ENCODE measurements around the gene CPLX4.

Gene CPLX4

GRCh38 chr18:59358414-59358711, 39.9 kb upstream of the CPLX4 start (continued):
- TF ChIP-seq HIC1 (tag by site-specific recombination; IDR thresholded peaks at IDR 0.05) = 0 out of 2 replicates have a peak, but pooled peaks have one; percentile 12

- POLR2A ChIA-PET = interaction anchor here (0.7 to 1.0 kb wide), 2 partner anchors 18 to 82 kb away, joined by 6 to 7 read pairs; no protein-coding TSS in a partner anchor
- TF ChIP-seq PRDM1 (tag by site-specific recombination; IDR thresholded peaks at IDR 0.05) = peak; percentile 33; the same call in 1 of the 2 replicates
- no peak for TF ChIP-seq HIC1 (tag by site-specific recombination; IDR thresholded peaks at IDR 0.05)
- TF ChIP-seq HOXD13 (CRISPR knock-in tag; IDR thresholded peaks at IDR 0.05; ENCODE audit: borderline replicate concordance) = no peak
- 0 out of 2 replicates have a peak, but pooled peaks have one; percentile 28 for TF ChIP-seq ZNF660 (tag by site-specific recombination; IDR thresholded peaks at IDR 0.05)
- TF ChIP-seq ZNF629 (tag by site-specific recombination; IDR thresholded peaks at IDR 0.05) = peak; percentile 76
- no peaks in the 10 kb centered on the region for H3K9me3 ChIP-seq (ENCODE audit: control insufficient read depth, insufficient read depth, low read depth, low read length)
Measured at GRCh38 chr18:59357928-59358327, 39.5 kb upstream of the CPLX4 start.

GRCh38 chr18:59354731-59355130, 36.3 kb upstream of the CPLX4 start:
- POLR2A ChIA-PET = no interaction called here
- peaks cover 8% of the 10 kb centered on the region for H3K4me1 ChIP-seq (ENCODE audit: control insufficient read depth, insufficient read depth, low read length)
- TF ChIP-seq KLF9 (tag by site-specific recombination; IDR thresholded peaks at IDR 0.05; ENCODE audit: low read depth) (no peak), ZNF776 (tag by site-specific recombination; IDR thresholded peaks at IDR 0.05; ENCODE audit: borderline replicate concordance) (no peak), ZNF354C (tag by site-specific recombination; IDR thresholded peaks at IDR 0.05; ENCODE audit: borderline replicate concordance, low read depth) (no peak), ZNF629 (tag by site-specific recombination; IDR thresholded peaks at IDR 0.05) (no peak), ZNF449 (tag by site-specific recombination; IDR thresholded peaks at IDR 0.05) (no peak), ZNF302 (tag by site-specific recombination; IDR thresholded peaks at IDR 0.05; ENCODE audit: low read depth) (no peak), ZNF664 (tag by site-specific recombination; IDR thresholded peaks at IDR 0.05) (no peak), SCRT1 (tag by site-specific recombination; IDR thresholded peaks at IDR 0.05; ENCODE audit: borderline replicate concordance) (no peak), BCL11B (tag by site-specific recombination; IDR thresholded peaks at IDR 0.05; ENCODE audit: low read depth) (no peak), ZNF280C (tag by site-specific recombination; IDR thresholded peaks at IDR 0.05) (no peak), ZNF621 (tag by site-specific recombination; IDR thresholded peaks at IDR 0.05) (no peak), ZSCAN16 (tag by site-specific recombination; IDR thresholded peaks at IDR 0.05) (no peak), ZBTB26 (tag by site-specific recombination; optimal IDR thresholded peaks at IDR 0.05) (no peak), ZNF391 (tag by site-specific recombination; IDR thresholded peaks at IDR 0.05; ENCODE audit: borderline replicate concordance, low read depth) (no peak), ZFHX2 (tag by site-specific recombination; conservative IDR thresholded peaks at IDR 0.05) (no peak), ZNF560 (tag by site-specific recombination; IDR thresholded peaks at IDR 0.05; ENCODE audit: borderline replicate concordance) (no peak), YY2 (tag by site-specific recombination; IDR thresholded peaks at IDR 0.05) (no peak), ZSCAN4 (tag by site-specific recombination; IDR thresholded peaks at IDR 0.05) (no peak)

More at GRCh38 chr18:59357928-59358327, 39.5 kb upstream of the CPLX4 start:
- Histone ChIP-seq H3K36me3 (ENCODE audit: control insufficient read depth in 2 of 2, insufficient read depth in 1 of 2, low read length in 2 of 2) (peaks cover 25 to 31% of the 10 kb centered on the region in 2 experiments), H3K4me1 (ENCODE audit: control insufficient read depth, insufficient read depth, low read length) (peaks cover 8% of the 10 kb centered on the region), H3K27ac (ENCODE audit: extremely low read depth, low read depth, low read length) (0 out of 2 replicates have a peak overlapping the region, but pooled peaks have one; percentile 90), H3K4me3 (ENCODE audit: low read depth, low read length) (peak overlapping the region; percentile 76)
- CTCF ChIA-PET = interaction anchor here (0.6 kb wide), 1 partner anchor 379 kb away, joined by 3 read pairs; no protein-coding TSS in a partner anchor

More at GRCh38 chr18:59354731-59355130, 36.3 kb upstream of the CPLX4 start:
- Histone ChIP-seq H3K36me3 (ENCODE audit: control insufficient read depth in 2 of 2, insufficient read depth in 1 of 2, low read length in 2 of 2) (peaks cover 56 to 59% of the 10 kb centered on the region in 2 experiments), H3K27ac (ENCODE audit: extremely low read depth, low read depth, low read length) (no peak overlapping the region), H3K4me3 (ENCODE audit: low read depth, low read length) (no peak overlapping the region), H3K9me3 (ENCODE audit: control insufficient read depth, insufficient read depth, low read depth, low read length) (no peaks in the 10 kb centered on the region)
- CTCF ChIA-PET = interaction anchor here (0.6 to 6.0 kb wide), 3 partner anchors 46 to 470 kb away, joined by 3 to 39 read pairs (median 12); no protein-coding TSS in a partner anchor
